Stimulated activated memory B cell treated with anti-CD40 and anti-IgM and Interleukin-4, amounts not matched to agents 10 μg/mL and 1 μg/mL and 100 μg/mL, for 72 hours (primary cell): ENCODE data around the gene NLRP2B.
"Not testable (repeated sequence)": the region's sequence is repeated elsewhere in the genome, so short reads cannot be mapped to it uniquely, and the experiment has no call there.

Source experiments
- ATAC-seq: fragments of 150-1000 bp; cut with Tn5 transposase; 2 replicates; pipeline ENCODE4 v1.10.0; 2021
- H3K27ac Mint-ChIP-seq: one replicate; pipeline ENCODE4 v1.8.0; 2022; ENCODE audit warnings: mild to moderate bottlenecking, mixed read lengths
- H3K27me3 Mint-ChIP-seq: one replicate; pipeline ENCODE4 v1.8.0; 2022; ENCODE audit warnings: mixed read lengths
- H3K36me3 Mint-ChIP-seq: one replicate; pipeline ENCODE4 v1.8.0; 2022; ENCODE audit warnings: mixed read lengths
- H3K4me1 Mint-ChIP-seq: one replicate; pipeline ENCODE4 v1.8.0; 2022; ENCODE audit warnings: mixed read lengths
- H3K4me3 Mint-ChIP-seq: one replicate; pipeline ENCODE4 v1.8.0; 2022; ENCODE audit warnings: mild to moderate bottlenecking, moderate library complexity, mixed read lengths
- H3K9me3 Mint-ChIP-seq: one replicate; pipeline ENCODE4 v1.8.0; 2022; ENCODE audit warnings: mixed read lengths

Gene NLRP2B

DNA sequence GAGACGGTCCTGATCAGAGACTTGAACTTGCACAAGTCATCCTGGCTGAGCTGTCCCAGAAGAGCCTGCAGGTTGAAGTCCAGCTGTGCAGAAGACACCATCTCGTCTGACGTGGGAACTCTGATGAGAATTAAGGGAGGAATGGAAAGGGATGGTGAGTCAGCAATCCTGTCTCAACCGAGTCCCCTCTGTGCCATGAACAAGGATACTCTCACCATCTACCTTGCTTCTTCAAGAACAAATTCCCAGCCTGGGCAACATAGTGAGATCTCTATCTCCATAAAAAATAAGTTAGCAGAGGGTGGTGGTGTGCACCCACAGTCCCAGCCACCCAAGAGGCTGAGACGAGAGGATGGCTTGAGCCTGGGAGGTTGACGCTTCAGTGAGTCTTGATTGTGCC lies at the start of gene NLRP2B:
Gene NLRP2B (minus strand): TSS at position 101 of the 400 bp plus-strand sequence.
- H3K27me3 Mint-ChIP-seq = no peaks in the 10 kb centered on the region
- ATAC-seq = no peak
- no peak within 1 kb of the TSS for H3K27ac Mint-ChIP-seq
- no peaks in the 10 kb centered on the region for H3K4me1 Mint-ChIP-seq
- H3K4me3 Mint-ChIP-seq = no peak within 1 kb of the TSS
- no peaks in the 10 kb centered on the region for H3K36me3 Mint-ChIP-seq
- H3K9me3 Mint-ChIP-seq = no peaks in the 10 kb centered on the region

DNA sequence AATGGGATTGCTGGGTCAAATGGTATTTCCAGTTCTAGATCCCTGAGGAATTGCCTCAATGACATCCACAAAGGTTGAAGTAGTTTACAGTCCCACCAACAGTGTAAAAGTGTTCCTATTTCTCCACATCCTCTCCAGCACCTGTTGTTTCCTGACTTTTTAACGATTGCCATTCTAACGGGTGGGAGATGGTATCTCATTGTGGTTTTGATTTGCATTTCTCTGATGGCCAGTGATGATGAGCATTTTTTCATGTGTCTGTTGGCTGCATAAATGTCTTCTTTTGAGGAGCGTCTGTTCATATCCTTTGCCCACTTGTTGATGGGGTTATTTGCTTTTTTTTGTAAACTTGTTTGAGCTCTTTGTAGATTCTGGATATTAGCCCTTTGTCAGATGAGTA lies 45.9 kb upstream of the NLRP2B start:
- H3K27me3 Mint-ChIP-seq, H3K27ac Mint-ChIP-seq, H3K4me1 Mint-ChIP-seq, ATAC-seq, H3K4me3 Mint-ChIP-seq, H3K9me3 Mint-ChIP-seq, H3K36me3 Mint-ChIP-seq: not testable (repeated sequence)

DNA sequence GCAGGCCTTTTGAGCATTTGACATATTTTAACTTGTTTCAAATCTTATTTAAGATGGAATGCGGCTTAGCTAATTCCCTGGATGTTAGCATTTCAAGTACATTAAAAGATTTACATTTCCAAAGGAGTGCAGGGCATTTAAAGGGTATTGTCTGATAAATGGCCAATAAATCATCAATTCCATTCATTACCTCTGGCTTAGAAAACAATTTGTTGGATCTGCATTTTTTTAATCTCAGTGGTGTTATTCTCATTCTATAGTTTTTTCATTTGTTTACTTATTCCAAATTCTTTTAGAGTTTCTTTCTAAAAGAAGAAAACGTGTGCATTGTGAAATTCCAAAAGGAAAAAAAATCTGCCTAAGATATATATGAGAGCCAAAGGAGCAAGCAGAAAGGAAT lies 1.3 kb upstream of the NLRP2B start:
- Mint-ChIP-seq H3K4me1 (no peaks in the 10 kb centered on the region), H3K27me3 (no peaks in the 10 kb centered on the region), H3K36me3 (no peaks in the 10 kb centered on the region), H3K27ac (no peak overlapping the region), H3K4me3 (no peak overlapping the region), H3K9me3 (peaks cover 5% of the 10 kb centered on the region)
- ATAC-seq = no peak

DNA sequence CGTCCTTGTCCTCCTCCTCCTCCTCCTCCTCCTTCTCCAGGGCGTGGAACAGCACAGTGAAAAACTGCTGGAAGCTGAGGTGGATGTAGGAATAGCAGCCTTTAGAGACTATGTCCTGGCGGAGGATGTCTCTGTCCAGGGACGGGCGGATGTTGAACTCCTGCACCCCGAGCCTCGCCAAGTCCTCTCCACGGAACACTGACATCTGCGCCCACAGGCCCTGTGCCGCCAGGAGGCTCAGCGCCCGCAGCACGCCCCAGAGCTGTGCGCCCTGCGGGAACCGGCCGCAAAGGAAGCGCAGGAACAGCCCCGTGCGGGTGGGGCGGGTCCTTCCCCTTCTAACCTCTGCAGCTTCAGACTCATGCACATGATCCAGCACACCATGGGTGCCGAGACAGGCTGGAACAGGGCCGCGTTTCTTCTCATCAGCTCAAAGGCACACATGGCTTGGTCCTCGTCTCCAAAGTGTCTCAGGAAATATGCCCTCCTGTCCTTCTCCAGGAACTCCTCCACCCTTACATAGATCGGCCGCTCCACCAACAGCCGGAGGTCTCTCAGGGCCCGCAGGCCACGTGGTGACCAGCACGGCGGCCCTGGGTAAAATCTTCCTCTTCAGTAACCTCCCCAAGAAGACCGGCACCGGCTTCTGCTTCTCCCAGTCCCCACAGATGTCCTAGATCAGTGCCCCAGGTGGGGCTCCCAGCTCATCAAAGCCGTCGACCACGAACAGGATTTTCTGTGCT lies 1.2 kb downstream of the NLRP2B start:
- Mint-ChIP-seq H3K4me3 (no peak overlapping the region), H3K27ac (no peak overlapping the region), H3K27me3 (no peaks in the 10 kb centered on the region), H3K9me3 (peaks cover 5% of the 10 kb centered on the region), H3K4me1 (no peaks in the 10 kb centered on the region), H3K36me3 (no peaks in the 10 kb centered on the region)
- ATAC-seq = no peak

DNA sequence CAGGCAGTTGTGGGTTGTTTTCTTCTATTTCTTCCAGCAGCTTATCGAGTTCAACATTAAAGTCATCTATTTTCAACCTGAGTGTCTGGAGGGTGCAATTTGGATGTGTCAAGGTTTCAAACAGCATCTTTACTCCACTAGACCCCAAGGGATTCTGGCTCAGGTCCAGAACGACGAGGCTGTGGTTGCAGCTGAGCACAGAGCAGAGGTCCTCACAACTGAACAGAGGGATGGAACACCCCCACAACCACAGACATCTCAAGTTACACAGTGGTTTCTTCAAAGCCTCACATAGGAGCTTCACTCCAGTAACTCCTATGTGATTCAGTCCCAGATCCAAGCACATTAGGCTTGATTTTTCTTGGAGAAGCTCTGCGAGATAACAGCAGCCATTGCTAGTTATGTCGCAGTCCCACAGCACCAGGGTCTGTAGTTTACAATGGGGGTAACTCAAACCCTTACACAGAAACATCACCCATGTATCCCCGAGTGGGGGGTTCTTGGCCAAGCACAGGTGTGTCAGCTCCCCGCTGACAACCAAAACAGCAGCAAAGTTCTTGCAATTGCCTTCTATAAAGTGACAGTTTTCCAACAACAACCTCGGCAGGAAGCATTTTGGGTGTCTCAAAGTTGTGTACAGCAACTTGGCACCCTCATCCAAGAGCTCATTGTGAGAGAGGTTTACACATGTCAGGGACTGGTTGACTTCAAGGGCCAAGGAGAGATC lies 2.8 kb downstream of the NLRP2B start:
- no peak for ATAC-seq
- Mint-ChIP-seq H3K27ac (no peak overlapping the region), H3K27me3 (no peaks in the 10 kb centered on the region), H3K4me1 (no peaks in the 10 kb centered on the region), H3K36me3 (no peaks in the 10 kb centered on the region), H3K9me3 (peaks cover 7% of the 10 kb centered on the region), H3K4me3 (no peak overlapping the region)

DNA sequence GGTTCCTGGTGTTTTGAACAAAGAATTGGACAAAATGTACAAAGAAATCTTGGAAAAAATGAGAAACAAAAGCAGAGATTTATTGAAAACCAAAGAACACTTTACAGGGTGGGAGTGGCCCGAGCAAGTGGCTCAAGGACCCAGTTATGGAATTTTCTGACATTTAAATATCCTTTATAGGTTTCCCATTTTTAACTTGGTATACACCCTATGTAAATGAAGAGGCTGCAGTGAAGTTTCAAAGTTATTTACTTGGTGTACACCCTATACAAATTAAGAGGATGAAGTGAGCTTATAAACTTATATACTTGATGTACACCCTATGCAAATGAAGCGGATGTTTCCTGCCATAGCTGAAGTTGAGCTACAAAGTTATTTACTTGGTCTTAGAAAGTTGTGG lies 4.7 kb downstream of the NLRP2B start:
- Mint-ChIP-seq H3K4me3 (no peak overlapping the region), H3K27ac (no peak overlapping the region), H3K27me3 (no peaks in the 10 kb centered on the region), H3K4me1 (no peaks in the 10 kb centered on the region), H3K9me3 (peaks cover 7% of the 10 kb centered on the region), H3K36me3 (no peaks in the 10 kb centered on the region)
- no peak for ATAC-seq

DNA sequence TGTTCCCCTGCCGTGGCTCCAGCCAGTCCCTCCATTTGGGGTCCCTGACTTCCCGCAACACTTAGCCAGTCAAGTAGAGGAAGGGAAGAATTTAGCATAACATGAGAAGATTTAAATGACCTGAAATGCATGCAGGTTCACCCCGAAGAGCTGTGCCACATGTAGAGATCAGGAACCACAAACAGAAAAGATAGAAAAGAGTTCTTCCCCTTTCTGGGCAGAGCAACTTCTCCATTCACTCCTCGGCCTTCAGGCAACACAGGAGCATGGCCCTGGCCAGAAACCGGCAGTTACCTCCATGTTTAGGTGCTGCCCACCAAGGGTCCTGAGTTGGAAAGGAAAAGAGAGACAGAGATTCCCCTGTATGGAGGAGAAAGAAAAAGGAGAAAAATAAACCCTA lies 5.2 kb downstream of the NLRP2B start:
- ATAC-seq = no peak
- Mint-ChIP-seq H3K4me1 (no peaks in the 10 kb centered on the region), H3K27ac (no peak overlapping the region), H3K36me3 (no peaks in the 10 kb centered on the region), H3K27me3 (no peaks in the 10 kb centered on the region), H3K9me3 (peaks cover 7% of the 10 kb centered on the region), H3K4me3 (no peak overlapping the region)

DNA sequence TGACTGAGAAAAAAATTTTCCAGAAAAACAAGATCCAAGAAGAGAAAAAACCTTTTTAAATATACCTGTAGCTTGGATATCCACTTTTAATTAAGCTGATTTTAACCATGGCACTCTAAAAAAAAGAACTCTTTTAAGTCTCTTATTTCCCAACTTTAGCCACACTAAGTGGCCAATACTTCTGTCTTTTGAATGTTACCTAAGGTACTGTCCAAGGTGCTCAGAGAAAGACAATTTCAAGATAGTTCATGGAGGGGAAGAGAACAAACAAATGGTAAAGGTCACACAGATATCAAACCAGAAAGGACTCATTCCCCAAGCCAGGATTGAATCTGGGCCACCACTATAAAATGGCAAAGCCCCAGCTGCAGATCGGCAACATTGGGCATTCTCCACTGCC lies 10.1 kb downstream of the NLRP2B start:
- Mint-ChIP-seq H3K27me3 (no peaks in the 10 kb centered on the region), H3K36me3 (no peaks in the 10 kb centered on the region), H3K4me1 (no peaks in the 10 kb centered on the region), H3K27ac (no peak overlapping the region), H3K4me3 (no peak overlapping the region), H3K9me3 (peaks cover 6% of the 10 kb centered on the region)
- ATAC-seq = no peak

DNA sequence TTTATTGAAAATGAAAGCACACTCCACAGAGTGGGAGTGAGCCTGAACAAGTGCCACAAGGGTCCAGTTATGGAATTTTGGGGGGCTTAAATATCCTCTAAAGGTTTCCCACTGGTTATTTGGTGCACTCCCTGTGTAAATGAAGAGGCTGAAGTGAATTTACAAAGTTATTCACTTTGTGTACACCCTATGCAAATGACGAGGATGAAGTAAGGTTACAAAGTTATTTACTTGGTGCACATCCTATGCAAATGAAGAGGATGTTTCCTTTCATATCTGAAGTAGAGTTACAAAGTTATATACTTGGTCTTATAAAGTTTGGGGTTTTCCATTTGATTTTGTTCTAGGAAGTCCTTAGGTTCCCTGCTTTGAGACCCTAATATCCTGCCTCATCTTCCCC lies 13.1 kb downstream of the NLRP2B start:
- Mint-ChIP-seq H3K27me3 (no peaks in the 10 kb centered on the region), H3K4me1 (no peaks in the 10 kb centered on the region), H3K4me3 (no peak overlapping the region), H3K36me3 (no peaks in the 10 kb centered on the region), H3K9me3 (no peaks in the 10 kb centered on the region), H3K27ac (no peak overlapping the region)
- ATAC-seq = no peak

DNA sequence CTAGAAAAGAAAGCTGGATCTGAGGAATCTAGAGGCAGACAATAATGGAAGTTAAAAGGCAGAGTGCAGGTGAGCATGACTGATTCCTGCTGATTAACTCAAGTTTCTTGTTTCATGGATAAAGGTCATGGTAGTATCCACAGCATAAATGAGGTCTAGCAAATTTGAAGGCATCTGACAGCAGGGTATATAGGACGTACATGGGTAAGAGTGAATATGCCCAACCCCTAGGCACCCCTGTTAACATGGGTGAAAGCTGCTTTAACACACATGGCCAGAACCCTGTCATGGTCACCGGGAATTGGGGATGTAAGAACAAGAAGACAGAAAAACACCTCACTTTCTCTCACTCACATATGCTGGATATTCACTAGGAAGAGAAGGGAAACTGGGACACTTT lies 25.0 kb downstream of the NLRP2B start:
- Mint-ChIP-seq H3K27me3 (no peaks in the 10 kb centered on the region), H3K36me3 (peaks cover 11% of the 10 kb centered on the region), H3K4me3 (no peak overlapping the region), H3K27ac (no peak overlapping the region), H3K9me3 (peaks cover 2% of the 10 kb centered on the region), H3K4me1 (no peaks in the 10 kb centered on the region)
- ATAC-seq = no peak

DNA sequence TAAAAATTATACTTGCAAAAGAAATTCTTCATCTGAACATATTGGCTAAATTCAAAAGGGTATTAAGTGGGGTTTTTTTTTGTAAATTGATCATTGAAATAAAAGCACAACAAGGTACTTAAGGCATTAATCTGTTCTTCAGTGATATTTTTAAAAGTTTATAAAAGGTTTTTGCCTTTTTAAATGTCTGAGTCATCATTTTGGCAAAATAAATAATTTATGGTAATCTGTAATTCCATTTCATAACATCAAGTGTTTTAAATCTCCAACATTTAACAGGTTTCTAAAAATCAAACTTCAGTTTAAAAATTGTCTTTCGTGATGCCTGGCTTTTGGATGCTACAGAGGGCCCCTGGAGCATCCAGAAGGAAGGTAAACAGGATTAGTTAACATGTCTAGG lies 27.4 kb downstream of the NLRP2B start:
- no peaks in the 10 kb centered on the region for H3K4me1 Mint-ChIP-seq
- H3K27me3 Mint-ChIP-seq = no peaks in the 10 kb centered on the region
- H3K27ac Mint-ChIP-seq = no peak overlapping the region
- no peak overlapping the region for H3K4me3 Mint-ChIP-seq
- H3K36me3 Mint-ChIP-seq = peaks cover 11% of the 10 kb centered on the region
- H3K9me3 Mint-ChIP-seq = peaks cover 2% of the 10 kb centered on the region
- no peak for ATAC-seq

DNA sequence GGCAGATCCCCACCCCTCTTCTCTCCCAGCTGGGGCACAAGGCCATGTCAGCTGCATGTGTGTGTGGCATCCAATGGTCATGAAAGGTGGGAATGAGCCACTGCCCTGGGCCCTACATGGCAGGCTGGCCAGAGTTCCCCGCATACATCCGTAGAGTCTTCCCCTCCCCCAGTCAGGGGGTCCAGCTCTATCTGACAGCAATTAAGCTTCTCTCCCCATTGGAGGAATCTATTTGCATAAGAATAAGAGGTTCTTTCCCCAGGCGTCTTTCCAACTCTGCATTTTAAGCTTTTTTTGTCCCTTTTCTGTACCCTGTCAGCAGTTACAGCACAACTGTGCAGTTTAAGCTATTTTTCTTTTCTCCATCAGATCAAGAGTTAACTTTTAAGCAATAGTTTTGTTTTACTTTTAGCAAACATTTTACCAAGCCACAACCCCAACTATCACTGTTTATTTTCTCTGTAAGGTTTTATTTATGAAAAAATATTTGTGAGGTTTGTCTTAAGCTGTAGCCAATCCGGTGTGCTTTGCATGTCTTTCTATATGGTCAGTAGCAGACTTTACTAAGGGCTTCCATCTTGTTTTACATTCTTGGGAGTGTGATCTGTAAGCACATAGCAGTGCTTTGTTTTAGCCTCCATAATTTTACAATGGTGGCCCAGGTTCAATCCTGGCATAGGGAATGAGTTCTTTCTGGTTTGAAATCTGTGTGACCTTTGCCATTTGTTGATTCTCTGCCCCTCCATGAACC lies 28.7 kb downstream of the NLRP2B start:
- ATAC-seq = no peak
- H3K36me3 Mint-ChIP-seq = peaks cover 11% of the 10 kb centered on the region
- no peaks in the 10 kb centered on the region for H3K27me3 Mint-ChIP-seq
- H3K4me3 Mint-ChIP-seq = no peak overlapping the region
- peaks cover 2% of the 10 kb centered on the region for H3K9me3 Mint-ChIP-seq
- no peak overlapping the region for H3K27ac Mint-ChIP-seq
- no peaks in the 10 kb centered on the region for H3K4me1 Mint-ChIP-seq

DNA sequence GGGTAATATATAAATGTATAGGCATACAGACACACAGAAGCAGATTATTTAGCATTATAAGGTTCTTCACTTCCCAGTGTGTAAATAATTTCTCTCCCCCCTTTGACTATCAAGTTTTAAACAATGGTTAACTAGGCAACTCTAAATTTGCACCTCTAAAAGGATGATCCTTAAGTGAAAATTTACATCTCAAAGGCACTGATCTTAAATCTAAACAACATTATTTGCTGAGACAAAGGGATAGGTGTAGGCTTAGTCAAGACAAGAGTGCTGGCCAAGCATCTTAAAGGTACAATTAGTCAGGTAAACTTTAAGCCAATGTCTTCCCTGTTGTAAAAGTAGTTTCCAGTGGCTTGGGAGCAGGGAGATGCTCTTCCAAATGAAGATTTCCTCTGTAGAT lies 33.0 kb downstream of the NLRP2B start:
- H3K9me3 Mint-ChIP-seq = no peaks in the 10 kb centered on the region
- no peaks in the 10 kb centered on the region for H3K36me3 Mint-ChIP-seq
- no peaks in the 10 kb centered on the region for H3K27me3 Mint-ChIP-seq
- no peaks in the 10 kb centered on the region for H3K4me1 Mint-ChIP-seq
- no peak overlapping the region for H3K4me3 Mint-ChIP-seq
- no peak for ATAC-seq
- no peak overlapping the region for H3K27ac Mint-ChIP-seq

DNA sequence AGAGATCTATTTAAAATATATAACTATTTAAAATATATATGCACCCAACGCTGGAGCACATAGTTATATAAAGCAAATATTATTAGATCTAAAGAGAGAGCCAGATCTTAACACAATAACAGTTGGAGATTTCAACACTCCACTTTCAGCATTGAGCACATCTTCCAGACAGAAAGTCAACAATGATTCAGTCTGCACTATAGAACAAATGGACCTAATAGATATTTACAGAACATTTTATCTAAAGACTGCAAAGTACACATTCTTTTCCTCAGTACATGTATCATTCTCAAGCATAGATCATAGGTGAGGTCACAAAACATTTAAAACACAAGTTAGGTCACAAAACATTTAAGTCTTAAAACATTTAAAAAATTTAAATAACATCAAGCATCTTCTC lies 36.4 kb downstream of the NLRP2B start:
- ATAC-seq = no peak

DNA sequence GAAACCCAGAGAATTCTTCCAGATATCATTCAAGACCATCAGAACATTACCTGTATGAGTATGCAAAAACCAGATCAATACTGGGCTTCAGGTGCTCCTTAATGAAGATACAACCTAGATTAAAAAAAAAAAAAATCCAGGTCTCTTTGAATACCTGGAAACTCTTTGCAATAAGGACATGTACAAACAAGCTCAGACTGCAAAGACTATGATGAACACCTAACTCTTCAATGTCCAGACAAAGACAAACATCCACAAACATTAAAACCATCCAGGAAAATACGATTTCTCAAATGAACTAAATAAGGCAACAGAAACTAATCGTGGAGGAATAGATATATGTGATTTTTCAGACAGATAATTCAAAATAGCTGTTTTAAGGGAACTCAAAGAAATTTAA lies 38.7 kb downstream of the NLRP2B start:
- Mint-ChIP-seq H3K4me3 (no peak overlapping the region), H3K27ac (no peak overlapping the region)
- ATAC-seq = no peak

More for the DNA sequence above, 36.4 kb downstream of the NLRP2B start:
- Mint-ChIP-seq H3K4me3 (no peak overlapping the region), H3K27me3 (no peaks in the 10 kb centered on the region), H3K4me1 (no peaks in the 10 kb centered on the region), H3K36me3 (peaks cover 12% of the 10 kb centered on the region), H3K27ac (no peak overlapping the region), H3K9me3 (peaks cover 2% of the 10 kb centered on the region)

DNA sequence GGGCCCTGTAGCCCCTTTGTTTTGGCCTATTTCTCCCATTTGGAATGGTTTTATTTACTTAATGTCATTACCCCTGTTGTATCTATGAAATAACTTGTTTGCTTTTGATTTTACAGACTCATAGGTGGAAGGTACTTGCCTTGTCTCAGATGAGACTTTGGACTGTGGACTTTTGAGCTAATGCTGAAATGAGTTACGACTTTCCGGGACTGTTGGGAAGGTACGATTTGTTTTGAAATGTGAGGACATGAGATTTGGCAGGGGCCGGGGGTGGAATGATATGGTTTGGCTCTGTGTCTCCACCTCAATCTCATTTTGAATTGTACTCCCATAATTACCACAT lies 39.4 kb downstream of the NLRP2B start:
- Mint-ChIP-seq H3K4me3 (no peak overlapping the region), H3K36me3 (peaks cover 12% of the 10 kb centered on the region), H3K27ac (no peak overlapping the region), H3K4me1 (no peaks in the 10 kb centered on the region), H3K9me3 (peaks cover 9% of the 10 kb centered on the region), H3K27me3 (no peaks in the 10 kb centered on the region)
- no peak for ATAC-seq

More for the DNA sequence above, 38.7 kb downstream of the NLRP2B start:
- H3K4me1 Mint-ChIP-seq = no peaks in the 10 kb centered on the region
- peaks cover 12% of the 10 kb centered on the region for H3K36me3 Mint-ChIP-seq
- peaks cover 6% of the 10 kb centered on the region for H3K9me3 Mint-ChIP-seq
- no peaks in the 10 kb centered on the region for H3K27me3 Mint-ChIP-seq
